Fibroblast of skin of right biceps (primary cell): ENCODE results near the gene PARP14.
"Not testable (repeated sequence)": the region's sequence is repeated elsewhere in the genome, so short reads cannot be mapped to it uniquely, and the experiment has no call there.

ENCODE experiments used
- DNase-seq: peaks from one replicate; pipeline ENCODE4 v3.0.0-alpha.2; 2013

The PARP14 gene

GRCh38 chr3:122727294-122727693 is 46.7 kb downstream of the PARP14 start:
- no peak for DNase-seq

GRCh38 chr3:122727766-122728165 is 47.1 kb downstream of the PARP14 start:
- peak; percentile 30 for DNase-seq

- no peak for DNase-seq
Measured at GRCh38 chr3:122728186-122728585, 47.5 kb downstream of the PARP14 start.

GRCh38 chr3:122728756-122729514 is 48.3 kb downstream of the PARP14 start:
- DNase-seq: no peak

- DNase-seq: no peak
Measured at GRCh38 chr3:122730240-122730639, 49.6 kb downstream of the PARP14 start.

- not testable (repeated sequence) for DNase-seq
Measured at GRCh38 chr3:122732682-122733525, 52.3 kb downstream of the PARP14 start.

- DNase-seq: no peak
Measured at GRCh38 chr3:122739172-122739571, 58.5 kb downstream of the PARP14 start.

- no peak for DNase-seq
Measured at GRCh38 chr3:122742234-122742633, 61.6 kb downstream of the PARP14 start.

- no peak for DNase-seq
Measured at GRCh38 chr3:122743581-122744120, 63.0 kb downstream of the PARP14 start.

- DNase-seq: peak; percentile 62
Measured at GRCh38 chr3:122745369-122746021, 64.9 kb downstream of the PARP14 start.

- DNase-seq: not testable (repeated sequence)
Measured at GRCh38 chr3:122747295-122747694, 66.7 kb downstream of the PARP14 start.

GRCh38 chr3:122748347-122748746 is 67.7 kb downstream of the PARP14 start:
- DNase-seq: no peak

GRCh38 chr3:122754929-122755328 is 74.3 kb downstream of the PARP14 start:
- DNase-seq: peak; percentile 45

- DNase-seq: no peak
Measured at GRCh38 chr3:122755491-122755890, 74.9 kb downstream of the PARP14 start.

GRCh38 chr3:122758877-122759560 is 78.4 kb downstream of the PARP14 start:
- peak; percentile 19 for DNase-seq

GRCh38 chr3:122760453-122761271 is 80.0 kb downstream of the PARP14 start:
- peak; percentile 54 for DNase-seq

- no peak for DNase-seq
Measured at GRCh38 chr3:122766430-122766829, 85.8 kb downstream of the PARP14 start.

- no peak for DNase-seq
Measured at GRCh38 chr3:122767540-122768372, 87.1 kb downstream of the PARP14 start.

- DNase-seq: no peak
Measured at GRCh38 chr3:122770521-122771202, 90.0 kb downstream of the PARP14 start.

GRCh38 chr3:122772827-122773226 is 92.2 kb downstream of the PARP14 start:
- DNase-seq: no peak
